Adipose tissue (tissue), 3 donors: ENCODE results near the gene GNAT3. TPM values are rescaled to one million over a fixed set of nuclear protein-coding genes. Genes with fewer than 3 reads are reported as not detected.

Experiments used
- H3K27ac ChIP-seq: one replicate; pipeline ENCODE4 v1.5.1; 2013; ENCODE audit warnings: low read depth, low read length
- WGBS, 3 donors: extraction: QIAGEN DNeasy Blood & Tissue Kit; methylation state at CpG; one replicate each; pipeline ENCODE4 v1.1.7; 2013; 5-methylcytosine and 5-hydroxymethylcytosine counted together
- polyA plus RNA-seq, 3 donors: library from polyadenylated mRNA; stranded (reverse); fragments of 200-250 nt; gene quantifications; one replicate each; pipeline ENCODE4 v1.2.3, GENCODE V29; 2013
- donor health status: healthy with polysubstance abuse.
- donor health status: Bipolar disorder and iron deficiency.
- donor health status: healthy.

Gene GNAT3
- polyA plus RNA-seq, 3 donors = 0.06 TPM; not detected in 2

- no peak overlapping the region for H3K27ac ChIP-seq
- WGBS, 3 donors = 87 to 96% (median 94%) methylated on average over 1 of the region's 1 CpG
These were observed 38.1 kb downstream of the GNAT3 start for GRCh38 chr7:80473751-80474150.

DNA sequence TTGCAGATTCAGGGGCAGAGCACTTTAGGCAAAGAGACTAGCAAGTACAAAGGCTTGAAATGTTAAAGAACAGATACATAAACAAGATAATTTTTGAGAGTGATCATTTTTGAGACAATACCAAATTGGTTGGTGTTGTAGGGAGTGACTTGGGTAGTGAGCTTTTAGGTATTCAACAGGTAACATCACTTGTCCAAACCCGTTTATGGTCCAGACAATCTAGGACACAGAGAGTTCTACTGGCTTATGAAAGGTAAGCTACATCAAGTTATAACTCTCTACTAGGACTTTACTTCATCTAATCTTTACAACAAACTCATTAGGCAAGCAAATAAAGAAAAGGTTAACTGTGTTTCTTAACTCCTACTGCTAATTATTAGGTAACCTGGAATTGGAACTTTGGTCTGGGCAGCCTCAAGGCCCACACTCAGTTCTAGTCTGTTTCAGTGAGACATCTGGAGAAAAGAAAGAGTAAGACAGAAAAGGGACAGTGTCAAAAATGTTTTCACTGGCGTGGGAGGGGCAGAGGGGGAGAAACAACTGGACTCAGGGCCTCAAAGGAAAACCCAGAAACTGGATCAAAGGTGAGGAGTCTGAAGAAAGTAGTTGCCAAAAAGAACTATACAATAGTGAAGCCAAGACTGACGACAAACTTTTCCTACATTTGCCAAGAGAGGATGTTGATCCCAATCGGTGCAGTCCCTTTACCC lies 39.2 kb downstream of the GNAT3 start:
- 45 to 61% (median 50%) methylated on average over 4 of the region's 4 CpGs for WGBS, 3 donors
- H3K27ac ChIP-seq = no peak overlapping the region

DNA sequence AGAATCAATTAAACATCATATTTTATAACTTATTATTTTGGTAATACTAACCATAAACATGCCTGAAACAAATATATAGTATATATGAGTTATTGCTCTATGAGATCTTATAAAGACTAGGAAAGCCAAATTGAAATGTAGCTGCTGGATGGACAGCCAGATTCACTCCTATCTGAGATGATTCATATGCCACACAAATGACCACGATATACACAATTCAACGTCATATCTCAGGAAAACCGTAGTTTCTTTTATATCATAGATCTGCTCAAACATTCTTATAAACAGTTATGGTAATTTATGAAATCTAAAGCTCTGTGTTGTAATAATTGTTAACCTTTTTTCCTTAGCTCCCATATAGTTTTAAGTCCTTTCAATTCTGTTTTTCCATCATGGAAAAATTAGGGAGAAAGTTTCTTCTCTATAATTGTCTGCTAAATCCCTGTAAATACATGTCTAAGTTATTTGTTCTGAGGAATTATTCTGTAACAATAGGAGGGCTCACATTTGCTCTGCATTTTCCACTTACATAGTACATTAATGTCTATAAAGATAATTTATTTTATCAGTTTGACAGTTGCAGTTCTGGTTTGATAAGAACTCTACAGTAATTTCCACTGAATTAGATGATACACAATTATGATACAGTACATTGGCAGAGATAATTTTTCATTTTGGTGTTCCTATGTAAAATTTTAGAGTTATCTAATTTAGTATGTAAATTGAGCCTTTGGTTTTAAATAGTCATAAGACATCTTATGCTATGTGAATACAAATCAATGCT lies 42.7 kb downstream of the GNAT3 start:
- 61 to 88% (median 72%) methylated on average over 3 of the region's 3 CpGs for WGBS, 3 donors
- no peak overlapping the region for H3K27ac ChIP-seq

- 44 to 70% (median 52%) methylated on average over 3 of the region's 3 CpGs for WGBS, 3 donors
- H3K27ac ChIP-seq = no peak overlapping the region
These were observed 44.8 kb downstream of the GNAT3 start for GRCh38 chr7:80467069-80467468.

GRCh38 chr7:80466636-80467035 lies 45.2 kb downstream of the GNAT3 start:
- WGBS, 3 donors = 77 to 86% (median 78%) methylated on average over 1 of the region's 1 CpG
- H3K27ac ChIP-seq = no peak overlapping the region

- no peak overlapping the region for H3K27ac ChIP-seq
These were observed 47.7 kb downstream of the GNAT3 start for GRCh38 chr7:80464211-80464610.

- no peak overlapping the region for H3K27ac ChIP-seq
- WGBS, 3 donors = 55 to 70% (median 68%) methylated on average over 4 of the region's 4 CpGs
These were observed 48.5 kb downstream of the GNAT3 start for GRCh38 chr7:80463272-80463920.

GRCh38 chr7:80460857-80461256 lies 51.0 kb downstream of the GNAT3 start:
- H3K27ac ChIP-seq = no peak overlapping the region
- 63 to 94% (median 93%) methylated on average over 1 of the region's 1 CpG for WGBS, 3 donors

DNA sequence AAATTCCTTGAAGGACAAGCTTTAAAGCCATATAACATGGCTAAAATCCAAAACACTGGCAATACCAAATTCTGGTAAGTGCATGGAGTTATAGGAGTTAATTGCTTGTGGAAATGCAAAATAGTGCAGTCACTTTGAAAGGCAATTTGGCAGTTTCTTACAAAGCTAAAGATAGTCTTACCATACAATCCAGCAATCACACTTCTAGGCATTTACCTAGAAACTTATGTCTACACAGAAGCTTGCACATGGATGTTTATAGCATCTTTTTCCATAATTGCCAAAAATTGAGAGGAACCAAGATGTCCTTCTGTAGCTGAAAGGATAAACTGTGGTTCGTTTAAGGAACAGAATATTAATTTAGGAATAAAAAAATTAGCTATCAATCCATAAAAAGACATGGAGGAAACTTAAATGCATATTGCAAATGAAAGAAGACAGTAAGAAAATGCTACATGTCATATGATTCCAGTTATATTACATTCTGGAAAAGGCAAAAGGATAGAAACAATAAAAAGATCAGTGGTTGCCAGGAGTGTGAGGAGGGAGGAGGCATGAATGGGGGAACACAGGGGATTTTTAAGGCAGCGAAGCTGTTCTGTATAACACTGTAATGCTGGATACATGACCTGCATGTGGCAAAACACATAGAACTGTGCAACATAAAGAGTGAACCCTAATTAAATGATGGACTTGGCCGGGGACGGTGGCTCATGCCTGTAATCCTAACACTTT lies 51.9 kb downstream of the GNAT3 start:
- H3K27ac ChIP-seq = no peak overlapping the region
- WGBS, 3 donors = 72 to 87% (median 76%) methylated on average over 4 of the region's 4 CpGs

DNA sequence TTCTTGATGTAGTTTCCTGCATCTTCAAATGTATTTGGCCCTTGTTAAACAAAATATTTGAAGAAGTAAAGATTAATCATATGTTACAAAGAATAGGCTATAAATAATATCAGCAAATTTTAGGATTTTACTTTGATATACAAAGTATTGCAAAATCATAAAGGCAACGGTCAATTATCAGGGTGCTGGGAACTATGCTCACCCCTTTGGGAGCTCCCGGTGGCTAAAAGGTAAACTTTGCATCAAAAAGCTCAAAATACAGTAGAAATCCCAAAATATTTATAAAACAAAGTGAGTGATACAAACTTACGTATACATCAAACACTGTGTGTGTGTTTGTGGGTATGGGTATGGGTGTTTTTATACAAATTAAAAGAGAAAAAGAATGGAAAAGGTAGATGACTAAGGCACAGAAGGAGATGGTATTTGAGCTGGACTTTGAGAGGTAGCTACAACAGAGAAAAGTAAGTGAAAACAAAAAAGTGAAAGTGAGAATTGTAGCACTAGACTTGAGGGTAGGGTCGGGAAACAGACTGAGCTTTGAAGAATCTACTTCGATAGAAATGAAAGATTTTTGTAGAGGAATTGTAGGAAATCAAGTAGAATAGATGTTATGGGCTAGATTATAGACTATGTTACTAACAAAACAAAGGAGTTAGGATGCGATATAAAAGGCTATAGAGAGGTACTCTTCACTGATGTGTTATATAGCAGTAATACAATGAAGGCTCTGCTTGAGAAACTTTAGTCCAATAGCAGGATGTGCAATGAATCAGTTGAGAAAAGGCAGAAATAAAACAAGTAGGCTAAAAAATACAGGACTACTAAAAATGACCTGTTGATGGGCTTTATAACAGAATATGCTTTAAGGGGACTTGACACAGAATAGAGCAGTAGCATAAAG lies 52.8 kb downstream of the GNAT3 start:
- H3K27ac ChIP-seq = no peak overlapping the region
- WGBS, 3 donors = 71 to 79% (median 78%) methylated on average over 6 of the region's 6 CpGs

DNA sequence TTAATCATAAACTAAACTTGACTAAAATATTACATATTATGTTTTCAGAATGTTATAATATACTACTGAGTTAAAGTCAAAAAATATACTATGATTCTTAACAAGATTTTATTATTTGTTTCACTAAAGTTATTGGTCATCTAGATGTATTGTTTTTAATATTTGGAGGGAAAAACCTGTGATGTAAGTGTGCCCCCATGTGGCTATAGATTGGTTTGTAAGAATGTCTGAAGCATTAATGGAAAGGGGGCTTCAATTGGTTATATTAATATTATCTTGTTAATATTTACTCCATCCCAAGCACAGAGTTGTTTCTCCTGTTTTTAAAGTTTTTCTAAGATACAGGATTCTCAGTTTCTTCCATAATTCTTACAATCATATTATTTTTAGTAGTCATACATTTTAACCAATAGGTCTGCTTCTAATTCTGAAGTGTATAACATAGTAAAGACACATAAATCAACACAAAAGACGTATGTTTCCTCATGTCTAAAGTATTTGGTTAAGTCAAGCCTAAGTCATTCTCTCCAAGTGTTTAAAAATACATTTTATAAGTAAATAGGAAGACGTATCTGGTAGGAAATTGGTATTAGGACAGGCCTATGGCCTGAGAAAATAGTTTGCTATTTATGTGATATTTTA lies 58.0 kb downstream of the GNAT3 start:
- WGBS, 3 donors = 52 to 58% (median 58%) methylated on average over 2 of the region's 2 CpGs
- no peak overlapping the region for H3K27ac ChIP-seq

DNA sequence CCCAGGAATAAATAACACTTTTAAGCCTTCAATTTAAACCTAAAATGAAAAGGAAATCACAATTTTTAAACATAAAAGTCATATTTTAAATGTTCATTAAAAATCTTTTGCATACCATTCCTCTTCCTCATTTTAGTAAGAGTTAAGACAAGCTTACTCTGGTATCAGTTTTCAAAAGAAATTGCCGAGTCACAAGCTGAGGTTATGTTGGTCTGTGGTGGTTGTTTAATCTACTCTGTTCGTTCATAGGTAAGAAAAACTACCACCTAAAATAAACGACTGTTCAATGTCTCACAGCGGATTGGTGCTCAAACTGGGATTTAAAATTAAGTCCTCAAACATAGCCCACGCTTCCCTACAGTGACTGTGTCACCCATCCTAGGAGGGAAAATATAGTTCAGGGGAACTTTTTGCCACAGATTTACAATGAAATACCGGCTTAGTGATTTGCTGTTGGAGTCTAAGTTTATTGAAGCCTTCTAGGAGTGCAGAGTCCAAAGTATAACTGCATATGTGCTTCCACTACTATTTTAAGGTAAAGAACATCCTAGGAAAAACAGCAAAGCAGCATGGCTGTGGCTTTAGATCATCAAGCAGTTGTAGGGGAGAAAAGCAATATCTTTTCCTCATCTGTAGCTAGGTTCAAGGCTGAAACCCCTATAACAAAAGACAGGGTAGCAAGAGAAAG lies 61.1 kb downstream of the GNAT3 start:
- no peak overlapping the region for H3K27ac ChIP-seq
- 26 to 63% (median 54%) methylated on average over 6 of the region's 6 CpGs for WGBS, 3 donors

DNA sequence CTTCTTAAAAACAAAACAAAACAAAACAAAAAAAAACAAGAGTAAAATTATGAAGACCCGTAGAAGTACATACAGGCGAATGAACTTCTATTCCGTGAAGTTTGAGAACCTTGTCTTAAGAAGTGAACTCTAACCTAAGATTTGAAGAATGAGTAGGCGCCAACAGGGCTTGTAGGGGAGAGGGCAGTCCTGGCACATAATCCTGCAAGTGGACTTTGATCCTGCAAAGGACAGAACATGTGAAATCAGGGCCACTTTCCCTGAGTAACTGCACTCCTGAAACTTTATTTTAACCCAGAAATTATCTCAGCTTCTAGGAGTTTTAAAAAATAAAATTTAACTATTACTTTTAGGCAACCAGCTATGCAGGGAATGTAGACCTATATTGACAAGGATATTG lies 62.0 kb downstream of the GNAT3 start:
- H3K27ac ChIP-seq = no peak overlapping the region
- WGBS, 3 donors = 59 to 95% (median 89%) methylated on average over 4 of the region's 4 CpGs

GRCh38 chr7:80445351-80445750 lies 66.5 kb downstream of the GNAT3 start:
- WGBS, 3 donors = 88 to 96% (median 92%) methylated on average over 5 of the region's 5 CpGs
- no peak overlapping the region for H3K27ac ChIP-seq

- H3K27ac ChIP-seq = no peak overlapping the region
- WGBS, 3 donors = 78 to 90% (median 85%) methylated on average over 1 of the region's 1 CpG
These were observed 67.1 kb downstream of the GNAT3 start for GRCh38 chr7:80444811-80445210.

- no peak overlapping the region for H3K27ac ChIP-seq
- 54 to 80% (median 69%) methylated on average over 3 of the region's 3 CpGs for WGBS, 3 donors
These were observed 68.5 kb downstream of the GNAT3 start for GRCh38 chr7:80443325-80443724.

- no peak overlapping the region for H3K27ac ChIP-seq
- WGBS, 3 donors = 13 to 29% (median 18%) methylated on average over 2 of the region's 2 CpGs
These were observed 71.0 kb downstream of the GNAT3 start for GRCh38 chr7:80440883-80441282.
